ENCODE data around the gene UNC5C.

DNA sequence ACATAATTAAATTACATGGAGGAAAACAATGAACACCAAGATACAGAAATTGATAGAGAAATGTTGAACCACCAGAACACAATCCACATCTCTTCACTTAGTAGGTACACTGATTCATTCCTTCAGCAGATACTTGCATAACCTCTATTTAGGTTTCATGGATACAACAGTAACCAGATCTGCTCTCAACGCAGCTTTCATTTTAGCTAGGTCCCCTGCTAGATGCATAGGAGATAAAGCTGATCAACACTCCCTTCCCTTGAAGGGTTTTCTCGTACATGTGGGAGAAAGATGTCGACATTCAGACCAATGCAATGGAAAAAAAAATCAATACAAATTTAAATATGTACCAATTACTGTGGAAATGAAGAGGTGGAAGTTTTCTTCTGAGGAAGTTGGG, 37.3 kb downstream of the UNC5C start:
- no peak for TF ChIP-seq CTCF (IDR thresholded peaks at IDR 0.05; ENCODE audit: poor library complexity)
- TF ChIP-seq EZH2phosphoT487 (IDR thresholded peaks at IDR 0.05; ENCODE audit: low read depth, severe bottlenecking, unreplicated experiment), result no peak
- TF ChIP-seq EZH2 (IDR thresholded peaks at IDR 0.05; ENCODE audit: borderline replicate concordance), result no peak

Measured in hepatocyte (in vitro differentiated cells).